DND-41 (cell line): ENCODE measurements around the gene NAP1L4.

Source experiments
- CTCF ChIP-seq: IDR thresholded peaks from 2 replicates; pipeline ENCODE4 v1.5.1; 2012; ENCODE audit warnings: borderline replicate concordance, low read length, moderate library complexity, mild to moderate bottlenecking; ENCODE audit not compliant: poor library complexity, severe bottlenecking; ENCODE audit errors: extremely low read depth
- EZH2 ChIP-seq: IDR thresholded peaks from 3 replicates; pipeline ENCODE4 v1.6.1; 2012; ENCODE audit warnings: borderline replicate concordance, low read depth, mild to moderate bottlenecking, moderate library complexity, low read length, inconsistent platforms; ENCODE audit not compliant: severe bottlenecking

DNA sequence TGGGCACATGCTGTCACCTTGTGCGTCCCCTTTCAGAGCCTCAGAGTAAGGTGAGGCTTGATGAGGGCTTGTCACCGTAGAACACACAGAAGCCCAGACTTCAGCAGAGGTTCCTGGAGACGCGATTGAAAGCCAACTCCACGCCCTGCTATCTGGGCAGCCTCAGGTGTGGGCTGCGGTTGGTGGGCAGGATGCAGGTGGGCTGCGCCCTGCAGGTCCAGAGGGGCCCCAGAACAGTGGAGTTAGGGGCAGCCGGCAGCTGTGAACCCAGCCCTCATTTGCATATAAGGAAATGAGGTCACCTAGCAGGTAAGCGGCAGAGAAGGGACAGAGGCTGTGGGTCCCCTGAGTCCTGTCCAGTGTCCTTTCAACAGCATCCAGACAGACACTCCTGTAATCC lies 78.4 kb downstream of the NAP1L4 start:
- TF ChIP-seq CTCF: no peak
- TF ChIP-seq EZH2: no peak
